ENCODE data around the gene SLC19A1. TPM values are rescaled to one million over a fixed set of nuclear protein-coding genes. Genes with fewer than 3 reads are reported as not detected.
"Not testable (repeated sequence)": the region's sequence is repeated elsewhere in the genome, so short reads cannot be mapped to it uniquely, and the experiment has no call there.

Gene SLC19A1
- total RNA-seq, 1 experiment from 2014 or later, result 25.0 TPM

- no peaks in the 10 kb centered on the region for H3K79me2 ChIP-seq (ENCODE audit: low read depth)
- POLR2A ChIA-PET (ENCODE audit: unreplicated experiment), result no interaction called here
- peaks cover 5% of the 10 kb centered on the region for H3K36me3 ChIP-seq (ENCODE audit: low read depth)
These were observed 10.6 kb downstream of the SLC19A1 start for GRCh38 chr21:45531393-45532215.

DNA sequence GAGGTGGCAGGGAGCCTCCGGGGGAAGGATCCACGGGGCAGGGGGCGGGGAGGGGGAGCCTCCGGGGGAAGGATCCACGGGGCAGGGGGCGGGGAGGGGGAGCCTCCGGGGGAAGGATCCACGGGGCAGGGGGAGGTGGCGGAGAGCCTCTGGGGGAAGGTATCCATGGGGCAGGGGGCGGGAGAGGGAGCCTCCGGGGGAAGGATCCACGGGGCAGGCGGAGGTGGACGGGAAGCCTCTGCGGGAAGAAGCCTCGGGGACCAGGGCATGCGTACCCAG is 11.2 kb downstream of the SLC19A1 start:
- H3K79me2 ChIP-seq (ENCODE audit: low read depth), result not testable (repeated sequence)

More at GRCh38 chr21:45531393-45532215, 10.6 kb downstream of the SLC19A1 start:
- no TSS peak for BruUV-seq (replicated peaks)
- Histone ChIP-seq H2AFZ (no peak overlapping the region), H3F3A (ENCODE audit: insufficient read depth, low read depth) (no peaks in the 10 kb centered on the region), H3K27me3 (ENCODE audit: insufficient read depth, low read depth) (no peaks in the 10 kb centered on the region), H4K20me1 (ENCODE audit: insufficient read depth) (no peaks in the 10 kb centered on the region), H3K4me1 (replicated peaks; ENCODE audit: insufficient read depth) (no peaks in the 10 kb centered on the region), H3K9me3 (ENCODE audit: insufficient read depth, low read depth) (no peaks in the 10 kb centered on the region), H3K4me2 (no peak overlapping the region), H3K9me2 (ENCODE audit: insufficient read depth) (no peaks in the 10 kb centered on the region), H3K27ac (no peak overlapping the region), H3K4me3 (no peak overlapping the region)
- TF ChIP-seq, protein P1, sequence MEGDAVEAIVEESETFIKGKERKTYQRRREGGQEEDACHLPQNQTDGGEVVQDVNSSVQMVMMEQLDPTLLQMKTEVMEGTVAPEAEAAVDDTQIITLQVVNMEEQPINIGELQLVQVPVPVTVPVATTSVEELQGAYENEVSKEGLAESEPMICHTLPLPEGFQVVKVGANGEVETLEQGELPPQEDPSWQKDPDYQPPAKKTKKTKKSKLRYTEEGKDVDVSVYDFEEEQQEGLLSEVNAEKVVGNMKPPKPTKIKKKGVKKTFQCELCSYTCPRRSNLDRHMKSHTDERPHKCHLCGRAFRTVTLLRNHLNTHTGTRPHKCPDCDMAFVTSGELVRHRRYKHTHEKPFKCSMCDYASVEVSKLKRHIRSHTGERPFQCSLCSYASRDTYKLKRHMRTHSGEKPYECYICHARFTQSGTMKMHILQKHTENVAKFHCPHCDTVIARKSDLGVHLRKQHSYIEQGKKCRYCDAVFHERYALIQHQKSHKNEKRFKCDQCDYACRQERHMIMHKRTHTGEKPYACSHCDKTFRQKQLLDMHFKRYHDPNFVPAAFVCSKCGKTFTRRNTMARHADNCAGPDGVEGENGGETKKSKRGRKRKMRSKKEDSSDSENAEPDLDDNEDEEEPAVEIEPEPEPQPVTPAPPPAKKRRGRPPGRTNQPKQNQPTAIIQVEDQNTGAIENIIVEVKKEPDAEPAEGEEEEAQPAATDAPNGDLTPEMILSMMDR (conservative IDR thresholded peaks at IDR 0.05), result no peak
- TF ChIP-seq EZH2 (IDR thresholded peaks at IDR 0.05; ENCODE audit: low read depth), result no peak
- CTCF ChIA-PET, result no interaction called here
- no peak for DNase-seq
- intact Hi-C loops (cut with micrococcal nuclease; ENCODE audit: unreplicated experiment), result no loop called here

DNA sequence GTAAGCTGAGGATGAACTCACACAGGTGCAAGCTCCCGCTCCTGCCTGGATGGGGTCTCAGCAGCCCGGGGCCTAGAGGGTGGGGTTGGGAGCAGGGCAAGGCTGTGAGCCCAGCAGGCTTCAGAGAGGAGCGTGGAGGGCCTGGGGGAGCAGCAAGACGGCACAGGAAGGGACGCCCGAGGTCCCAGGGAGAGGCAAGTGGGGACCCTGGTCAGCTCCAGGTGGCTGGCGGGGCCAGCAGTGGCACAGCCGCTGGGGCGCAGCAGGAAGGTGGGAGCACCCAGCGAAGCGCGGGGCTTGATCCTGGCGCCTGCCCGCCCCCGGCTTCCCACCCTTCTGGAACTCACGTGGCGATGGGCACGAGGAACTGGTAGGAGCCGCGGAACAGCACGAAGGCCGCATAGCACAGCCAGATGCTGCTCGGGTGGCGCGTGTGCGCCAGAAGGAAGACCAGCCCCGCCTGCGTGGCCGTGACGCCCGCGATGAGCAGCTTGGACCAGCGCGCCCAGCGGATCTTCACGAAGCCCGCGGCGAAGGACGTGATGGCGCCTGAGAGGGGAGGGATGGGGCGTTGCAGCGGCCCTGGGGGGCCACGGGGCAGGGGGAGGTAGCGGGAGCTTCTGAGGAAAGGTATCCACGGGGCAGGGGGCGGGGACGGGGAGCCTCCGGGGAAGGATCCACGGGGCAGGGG is 11.7 kb downstream of the SLC19A1 start:
- H3K4me2 ChIP-seq, result no peak overlapping the region
- TF ChIP-seq, protein P1 (conservative IDR thresholded peaks at IDR 0.05), result no peak
- no peak for TF ChIP-seq EZH2 (IDR thresholded peaks at IDR 0.05; ENCODE audit: low read depth)
- H3K9me3 ChIP-seq (ENCODE audit: insufficient read depth, low read depth), result no peaks in the 10 kb centered on the region
- no peaks in the 10 kb centered on the region for H3K9me2 ChIP-seq (ENCODE audit: insufficient read depth)
- ChIA-PET POLR2A (ENCODE audit: unreplicated experiment) (no interaction called here), CTCF (no interaction called here)
- H3K4me3 ChIP-seq, result no peak overlapping the region
- H3K4me1 ChIP-seq (replicated peaks; ENCODE audit: insufficient read depth), result no peaks in the 10 kb centered on the region
- no peaks in the 10 kb centered on the region for H3F3A ChIP-seq (ENCODE audit: insufficient read depth, low read depth)
- H3K79me2 ChIP-seq (ENCODE audit: low read depth), result no peaks in the 10 kb centered on the region
- intact Hi-C loops (cut with micrococcal nuclease; ENCODE audit: unreplicated experiment), result no loop called here
- H4K20me1 ChIP-seq (ENCODE audit: insufficient read depth), result no peaks in the 10 kb centered on the region
- peaks cover 5% of the 10 kb centered on the region for H3K36me3 ChIP-seq (ENCODE audit: low read depth)
- H2AFZ ChIP-seq, result no peak overlapping the region
- H3K27ac ChIP-seq, result no peak overlapping the region
- no TSS peak for BruUV-seq (replicated peaks)
- no peak for DNase-seq
- H3K27me3 ChIP-seq (ENCODE audit: insufficient read depth, low read depth), result no peaks in the 10 kb centered on the region

More for the DNA sequence above, 11.2 kb downstream of the SLC19A1 start:
- CTCF ChIA-PET; H3K4me2 ChIP-seq; H3K4me3 ChIP-seq; BruUV-seq (replicated peaks); POLR2A ChIA-PET (ENCODE audit: unreplicated experiment); H2AFZ ChIP-seq; DNase-seq; H3K36me3 ChIP-seq (ENCODE audit: low read depth); H3K4me1 ChIP-seq (replicated peaks; ENCODE audit: insufficient read depth); H4K20me1 ChIP-seq (ENCODE audit: insufficient read depth); H3K27me3 ChIP-seq (ENCODE audit: insufficient read depth, low read depth); H3K9me3 ChIP-seq (ENCODE audit: insufficient read depth, low read depth); H3F3A ChIP-seq (ENCODE audit: insufficient read depth, low read depth); H3K9me2 ChIP-seq (ENCODE audit: insufficient read depth); H3K27ac ChIP-seq; intact Hi-C loops (cut with micrococcal nuclease; ENCODE audit: unreplicated experiment): not testable (repeated sequence)

Measured in PC-9 (cell line).